ENCODE results near the gene GNAS-AS1. TPM values are rescaled to one million over a fixed set of nuclear protein-coding genes. Genes with fewer than 3 reads are reported as not detected.
A peak's percentile ranks its signal among the peaks of the same experiment; 100 is the strongest.

GNAS-AS1 gene
- total RNA-seq, 1 experiment from 2014 or later: 4.0 TPM

GRCh38 chr20:58863044-58863790, 12.5 kb upstream of the GNAS-AS1 start:
- no peaks in the 10 kb centered on the region for H3K9me3 ChIP-seq (ENCODE audit: low read length)
- peaks cover 15% of the 10 kb centered on the region for H3K4me1 ChIP-seq (ENCODE audit: low read length)

GRCh38 chr20:58855506-58856389, 5.0 kb upstream of the GNAS-AS1 start:
- no peaks in the 10 kb centered on the region for H3K36me3 ChIP-seq (ENCODE audit: insufficient read depth, low read length)
- no peak overlapping the region for H3K27ac ChIP-seq (ENCODE audit: low read length)
- no peak overlapping the region for H3K4me2 ChIP-seq (ENCODE audit: low read depth, low read length, poor library complexity, severe bottlenecking)
- H3K27me3 ChIP-seq (ENCODE audit: low read length): no peaks in the 10 kb centered on the region
- no peak overlapping the region for H2AFZ ChIP-seq (ENCODE audit: low read length)
- H4K20me1 ChIP-seq (ENCODE audit: insufficient read depth, low read depth, low read length): no peaks in the 10 kb centered on the region
- peaks cover 19% of the 10 kb centered on the region for H3K4me1 ChIP-seq (ENCODE audit: low read length)
- H3K4me3 ChIP-seq (ENCODE audit: low read length): no peak overlapping the region
- DNase-seq: no peak
- no peaks in the 10 kb centered on the region for H3K9me2 ChIP-seq (replicated peaks; ENCODE audit: insufficient read depth, low read length)
- H3K9me3 ChIP-seq (ENCODE audit: low read length): no peaks in the 10 kb centered on the region
- no peaks in the 10 kb centered on the region for H3K79me2 ChIP-seq (ENCODE audit: low read length)
- no peak overlapping the region for H3K9ac ChIP-seq (ENCODE audit: low read length)

More at GRCh38 chr20:58863044-58863790, 12.5 kb upstream of the GNAS-AS1 start:
- Histone ChIP-seq H2AFZ (ENCODE audit: low read length) (no peak overlapping the region), H3K4me3 (ENCODE audit: low read length) (no peak overlapping the region), H4K20me1 (ENCODE audit: insufficient read depth, low read depth, low read length) (no peaks in the 10 kb centered on the region), H3K79me2 (ENCODE audit: low read length) (no peaks in the 10 kb centered on the region), H3K27me3 (ENCODE audit: low read length) (no peaks in the 10 kb centered on the region), H3K9me2 (replicated peaks; ENCODE audit: insufficient read depth, low read length) (no peaks in the 10 kb centered on the region), H3K4me2 (ENCODE audit: low read depth, low read length, poor library complexity, severe bottlenecking) (no peak overlapping the region), H3K36me3 (ENCODE audit: insufficient read depth, low read length) (no peaks in the 10 kb centered on the region), H3K27ac (ENCODE audit: low read length) (no peak overlapping the region), H3K9ac (ENCODE audit: low read length) (no peak overlapping the region)
- no peak for DNase-seq

- Histone ChIP-seq H3K9ac (ENCODE audit: low read length) (no peak overlapping the region), H3K4me2 (ENCODE audit: low read depth, low read length, poor library complexity, severe bottlenecking) (no peak overlapping the region), H3K36me3 (ENCODE audit: insufficient read depth, low read length) (no peaks in the 10 kb centered on the region), H3K27me3 (ENCODE audit: low read length) (no peaks in the 10 kb centered on the region), H3K27ac (ENCODE audit: low read length) (no peak overlapping the region), H3K4me3 (ENCODE audit: low read length) (no peak overlapping the region), H4K20me1 (ENCODE audit: insufficient read depth, low read depth, low read length) (no peaks in the 10 kb centered on the region), H3K79me2 (ENCODE audit: low read length) (peaks cover 8% of the 10 kb centered on the region), H3K4me1 (ENCODE audit: low read length) (peaks cover 17% of the 10 kb centered on the region), H3K9me3 (ENCODE audit: low read length) (no peaks in the 10 kb centered on the region), H2AFZ (ENCODE audit: low read length) (no peak overlapping the region), H3K9me2 (replicated peaks; ENCODE audit: insufficient read depth, low read length) (no peaks in the 10 kb centered on the region)
- DNase-seq: no peak
Measured at GRCh38 chr20:58854638-58855471, 4.2 kb upstream of the GNAS-AS1 start.

GRCh38 chr20:58853976-58854637, 3.4 kb upstream of the GNAS-AS1 start:
- Histone ChIP-seq H3K79me2 (ENCODE audit: low read length) (peaks cover 16% of the 10 kb centered on the region), H3K4me3 (ENCODE audit: low read length) (no peak overlapping the region), H4K20me1 (ENCODE audit: insufficient read depth, low read depth, low read length) (no peaks in the 10 kb centered on the region), H3K9me2 (replicated peaks; ENCODE audit: insufficient read depth, low read length) (no peaks in the 10 kb centered on the region), H3K27me3 (ENCODE audit: low read length) (no peaks in the 10 kb centered on the region), H2AFZ (ENCODE audit: low read length) (no peak overlapping the region), H3K9me3 (ENCODE audit: low read length) (no peaks in the 10 kb centered on the region), H3K9ac (ENCODE audit: low read length) (no peak overlapping the region), H3K4me2 (ENCODE audit: low read depth, low read length, poor library complexity, severe bottlenecking) (no peak overlapping the region), H3K27ac (ENCODE audit: low read length) (no peak overlapping the region), H3K36me3 (ENCODE audit: insufficient read depth, low read length) (no peaks in the 10 kb centered on the region), H3K4me1 (ENCODE audit: low read length) (peaks cover 18% of the 10 kb centered on the region)
- no peak for DNase-seq

- Histone ChIP-seq H3K9me2 (replicated peaks; ENCODE audit: insufficient read depth, low read length) (no peaks in the 10 kb centered on the region), H3K9ac (ENCODE audit: low read length) (no peak overlapping the region), H3K79me2 (ENCODE audit: low read length) (peaks cover 22% of the 10 kb centered on the region), H4K20me1 (ENCODE audit: insufficient read depth, low read depth, low read length) (no peaks in the 10 kb centered on the region), H3K27me3 (ENCODE audit: low read length) (no peaks in the 10 kb centered on the region), H3K36me3 (ENCODE audit: insufficient read depth, low read length) (no peaks in the 10 kb centered on the region), H3K4me3 (ENCODE audit: low read length) (no peak overlapping the region), H3K4me2 (ENCODE audit: low read depth, low read length, poor library complexity, severe bottlenecking) (no peak overlapping the region), H3K9me3 (ENCODE audit: low read length) (no peaks in the 10 kb centered on the region), H3K4me1 (ENCODE audit: low read length) (peaks cover 21% of the 10 kb centered on the region), H2AFZ (ENCODE audit: low read length) (no peak overlapping the region), H3K27ac (ENCODE audit: low read length) (no peak overlapping the region)
- no peak for DNase-seq
Measured at GRCh38 chr20:58853466-58853865, 2.8 kb upstream of the GNAS-AS1 start.

GRCh38 chr20:58852543-58853271, 2.0 kb upstream of the GNAS-AS1 start, which contains the start of gene GNAS:
Gene GNAS (plus strand): TSS chr20:58852716.
- Histone ChIP-seq H3K79me2 (ENCODE audit: low read length) (peaks cover 30% of the 10 kb centered on the region), H3K9me3 (ENCODE audit: low read length) (no peaks in the 10 kb centered on the region), H3K27me3 (ENCODE audit: low read length) (no peaks in the 10 kb centered on the region), H4K20me1 (ENCODE audit: insufficient read depth, low read depth, low read length) (0 out of 2 replicates have a peak, but pooled peaks cover 5% of the 10 kb centered on the region), H3K4me2 (ENCODE audit: low read depth, low read length, poor library complexity, severe bottlenecking) (peak within 1 kb of the TSS; percentile 61), H3K9me2 (replicated peaks; ENCODE audit: insufficient read depth, low read length) (no peaks in the 10 kb centered on the region), H2AFZ (ENCODE audit: low read length) (peak within 1 kb of the TSS; percentile 83; the same call in 1 of the 2 replicates), H3K4me1 (ENCODE audit: low read length) (peaks cover 19% of the 10 kb centered on the region), H3K4me3 (ENCODE audit: low read length) (peak within 1 kb of the TSS; percentile 52; the same call in 1 of the 2 replicates), H3K27ac (ENCODE audit: low read length) (no peak within 1 kb of the TSS), H3K9ac (ENCODE audit: low read length) (peak within 1 kb of the TSS; percentile 53; the same call in 1 of the 2 replicates), H3K36me3 (ENCODE audit: insufficient read depth, low read length) (no peaks in the 10 kb centered on the region)
- peak; percentile 84 for DNase-seq

- no peaks in the 10 kb centered on the region for H3K27me3 ChIP-seq (ENCODE audit: low read length)
- peak overlapping the region; percentile 61 for H3K4me2 ChIP-seq (ENCODE audit: low read depth, low read length, poor library complexity, severe bottlenecking)
- peaks cover 19% of the 10 kb centered on the region for H3K4me1 ChIP-seq (ENCODE audit: low read length)
Measured at GRCh38 chr20:58851969-58852458, 1.3 kb upstream of the GNAS-AS1 start.

More at GRCh38 chr20:58851969-58852458, 1.3 kb upstream of the GNAS-AS1 start:
- Histone ChIP-seq H3K9me2 (replicated peaks; ENCODE audit: insufficient read depth, low read length) (no peaks in the 10 kb centered on the region), H4K20me1 (ENCODE audit: insufficient read depth, low read depth, low read length) (0 out of 2 replicates have a peak, but pooled peaks cover 8% of the 10 kb centered on the region), H3K27ac (ENCODE audit: low read length) (no peak overlapping the region), H3K36me3 (ENCODE audit: insufficient read depth, low read length) (no peaks in the 10 kb centered on the region), H3K79me2 (ENCODE audit: low read length) (peaks cover 36% of the 10 kb centered on the region), H2AFZ (ENCODE audit: low read length) (peak overlapping the region; percentile 83; the same call in 1 of the 2 replicates), H3K9ac (ENCODE audit: low read length) (0 out of 2 replicates have a peak overlapping the region, but pooled peaks have one; percentile 53), H3K9me3 (ENCODE audit: low read length) (no peaks in the 10 kb centered on the region), H3K4me3 (ENCODE audit: low read length) (peak overlapping the region; percentile 52; the same call in 1 of the 2 replicates)
- DNase-seq: no peak

All from Karpas-422 (cell line).